GM21360 (cell line): Measurements from ENCODE around the gene PRSS21.

Experiments
- ATAC-seq: cut with Tn5 transposase; IDR thresholded peaks from one replicate; pipeline ENCODE4 v1.9.1; 2021; ENCODE audit warnings: mild to moderate bottlenecking, moderate library complexity; ENCODE audit not compliant: unreplicated experiment

The PRSS21 gene, protein sequence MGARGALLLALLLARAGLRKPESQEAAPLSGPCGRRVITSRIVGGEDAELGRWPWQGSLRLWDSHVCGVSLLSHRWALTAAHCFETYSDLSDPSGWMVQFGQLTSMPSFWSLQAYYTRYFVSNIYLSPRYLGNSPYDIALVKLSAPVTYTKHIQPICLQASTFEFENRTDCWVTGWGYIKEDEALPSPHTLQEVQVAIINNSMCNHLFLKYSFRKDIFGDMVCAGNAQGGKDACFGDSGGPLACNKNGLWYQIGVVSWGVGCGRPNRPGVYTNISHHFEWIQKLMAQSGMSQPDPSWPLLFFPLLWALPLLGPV

DNA sequence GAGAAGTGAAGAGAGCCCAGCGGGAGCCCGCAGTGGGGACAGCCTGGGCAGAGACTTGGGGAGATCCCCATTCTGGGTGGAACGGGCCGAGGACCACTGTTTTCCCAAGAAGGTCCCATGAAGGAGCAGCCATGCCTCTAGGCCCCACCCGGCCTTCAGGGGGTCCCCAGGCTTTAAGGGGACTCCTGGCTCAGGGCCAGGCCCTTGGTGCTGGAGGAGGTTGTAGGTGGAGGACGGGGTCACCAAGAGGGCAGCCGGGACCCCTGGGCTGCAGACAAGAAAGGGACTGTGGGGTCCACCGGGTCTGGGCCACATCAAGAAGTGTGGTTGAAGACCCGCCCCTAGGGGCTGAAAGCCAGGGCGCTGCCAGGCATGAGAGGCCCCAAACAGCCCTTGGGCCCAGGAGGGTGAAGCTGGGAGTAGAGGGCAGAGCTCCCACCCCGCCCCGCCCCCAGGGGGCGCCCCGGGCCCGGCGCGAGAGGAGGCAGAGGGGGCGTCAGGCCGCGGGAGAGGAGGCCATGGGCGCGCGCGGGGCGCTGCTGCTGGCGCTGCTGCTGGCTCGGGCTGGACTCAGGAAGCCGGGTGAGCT is at the start of gene PRSS21:
TSS of gene PRSS21 (plus strand) at position 487 of the 589 bp plus-strand sequence. CDS start at position 519, 32 bp downstream.
- ATAC-seq = no peak

DNA sequence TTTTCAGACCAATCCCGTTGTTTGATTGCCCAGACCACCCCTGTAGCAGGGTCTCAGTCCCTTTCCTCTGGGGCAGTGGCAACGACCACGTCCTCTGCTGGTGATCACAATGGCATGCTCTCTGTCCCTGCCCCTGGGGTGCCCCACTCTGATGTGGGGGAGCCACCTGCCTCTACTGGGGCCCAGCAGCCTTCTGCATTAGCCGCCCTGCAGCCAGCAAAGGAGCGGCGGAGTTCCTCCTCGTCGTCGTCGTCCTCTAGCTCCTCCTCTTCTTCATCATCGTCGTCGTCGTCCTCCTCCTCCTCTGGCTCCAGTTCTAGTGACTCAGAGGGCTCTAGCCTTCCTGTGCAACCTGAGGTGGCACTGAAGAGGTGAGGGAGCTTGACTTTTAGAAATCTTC is 49.1 kb upstream of the PRSS21 start:
- ATAC-seq = no peak

DNA sequence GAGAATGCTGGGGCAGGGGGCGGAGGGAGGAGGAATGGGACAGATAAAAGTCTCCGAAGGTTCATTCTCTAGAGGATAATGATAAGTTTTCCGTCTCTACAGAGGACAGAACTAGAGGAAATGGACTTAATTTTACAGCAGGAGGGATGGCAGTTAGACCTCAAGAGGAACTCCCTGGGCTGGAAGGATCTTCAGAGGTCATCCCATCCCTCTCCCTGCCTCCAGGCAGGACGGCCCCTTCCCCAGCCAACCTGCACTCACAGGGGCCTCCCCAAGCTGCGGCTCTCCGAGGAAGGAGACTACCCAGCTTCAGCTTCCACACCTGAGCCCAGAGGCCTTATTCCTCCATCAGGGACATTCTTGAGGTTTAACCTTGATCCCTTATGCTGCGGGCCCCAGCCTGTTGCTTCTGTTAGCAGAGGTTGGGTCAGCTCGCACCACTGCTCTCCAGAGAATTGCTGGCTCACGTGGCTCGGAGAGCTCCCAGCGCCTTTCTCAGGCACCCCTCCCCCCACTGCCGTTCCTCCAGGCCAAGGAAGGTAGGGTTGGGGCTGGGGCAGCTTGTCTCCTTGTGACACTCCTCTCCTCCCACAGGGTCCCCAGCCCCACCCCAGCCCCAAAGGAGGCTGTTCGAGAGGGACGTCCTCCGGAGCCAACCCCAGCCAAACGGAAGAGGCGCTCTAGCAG is 48.5 kb upstream of the PRSS21 start:
- no peak for ATAC-seq

- ATAC-seq = no peak
These were observed 47.9 kb upstream of the PRSS21 start for GRCh38 chr16:2769100-2769529.

DNA sequence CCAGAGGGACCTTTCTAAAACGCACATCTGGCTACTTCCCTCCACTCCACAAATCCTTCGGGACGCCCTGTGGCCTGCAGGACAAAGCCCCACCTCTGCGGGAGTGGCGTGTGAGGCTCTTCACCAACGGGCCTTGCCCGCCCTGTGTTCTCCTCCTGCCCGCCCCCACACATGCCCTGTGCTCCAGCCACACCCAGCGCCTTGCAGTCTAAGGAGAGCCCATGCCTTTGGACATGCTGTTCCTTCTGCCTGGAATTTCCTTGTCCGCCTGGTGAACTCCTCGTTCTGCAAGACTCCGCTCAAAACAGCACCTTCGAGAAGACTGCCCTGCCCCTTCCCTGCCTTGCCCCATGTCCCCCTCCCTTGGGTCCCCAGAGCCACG is 47.4 kb upstream of the PRSS21 start:
- ATAC-seq = no peak

GRCh38 chr16:2770057-2770951 is 46.7 kb upstream of the PRSS21 start:
- no peak for ATAC-seq

DNA sequence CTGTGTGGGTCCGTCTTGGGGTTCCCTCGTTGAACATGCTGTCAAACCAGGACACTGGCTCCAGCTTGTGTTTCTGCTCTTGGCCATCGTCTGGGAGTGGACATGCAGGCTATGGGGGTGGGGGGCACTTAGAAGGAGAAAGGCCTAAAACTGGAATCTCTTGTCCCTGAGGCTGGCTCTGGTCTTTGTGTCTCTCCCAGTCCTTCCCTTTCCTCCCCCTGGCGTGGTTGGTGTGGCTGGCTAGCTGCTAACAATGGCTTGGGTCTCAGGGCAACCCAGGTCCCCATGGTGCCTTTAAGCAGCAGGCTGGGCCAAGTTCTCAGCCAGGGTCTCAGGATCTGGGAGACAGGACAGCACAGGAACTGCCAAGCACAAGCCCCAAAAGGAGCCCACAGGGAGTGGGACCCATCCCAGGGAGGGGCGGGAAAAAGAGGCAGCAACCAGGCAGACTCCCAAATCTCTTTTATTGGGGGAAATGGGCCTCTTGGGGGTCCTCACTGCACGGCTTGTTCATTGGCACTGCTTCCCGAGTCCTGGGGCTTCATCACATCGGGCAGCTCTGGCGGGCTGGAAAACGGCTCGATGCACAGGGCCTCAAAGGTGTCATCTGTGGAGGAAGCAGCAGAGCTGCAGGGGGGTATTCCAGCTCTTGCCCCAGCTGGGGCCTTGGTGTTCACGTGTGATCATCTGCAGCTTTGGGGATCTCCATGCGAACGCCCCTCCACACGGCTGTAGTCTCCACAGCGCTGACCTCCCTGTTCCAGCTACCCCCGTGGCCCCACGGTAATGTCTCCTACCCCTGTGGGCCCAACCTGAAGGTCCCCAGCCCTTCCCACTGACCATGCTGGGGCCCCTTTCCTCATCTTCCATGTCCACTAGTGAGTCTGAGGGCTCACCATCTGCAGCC is 45.3 kb upstream of the PRSS21 start:
- ATAC-seq = no peak

- ATAC-seq = no peak
These were observed 43.7 kb upstream of the PRSS21 start for GRCh38 chr16:2773188-2773968.

- no peak for ATAC-seq
These were observed 42.7 kb upstream of the PRSS21 start for GRCh38 chr16:2774161-2774891.

GRCh38 chr16:2775131-2775716 is 41.8 kb upstream of the PRSS21 start:
- no peak for ATAC-seq

GRCh38 chr16:2775765-2776499 is 41.1 kb upstream of the PRSS21 start:
- no peak for ATAC-seq

GRCh38 chr16:2776500-2777139 is 40.4 kb upstream of the PRSS21 start:
- peak; percentile 35 for ATAC-seq

DNA sequence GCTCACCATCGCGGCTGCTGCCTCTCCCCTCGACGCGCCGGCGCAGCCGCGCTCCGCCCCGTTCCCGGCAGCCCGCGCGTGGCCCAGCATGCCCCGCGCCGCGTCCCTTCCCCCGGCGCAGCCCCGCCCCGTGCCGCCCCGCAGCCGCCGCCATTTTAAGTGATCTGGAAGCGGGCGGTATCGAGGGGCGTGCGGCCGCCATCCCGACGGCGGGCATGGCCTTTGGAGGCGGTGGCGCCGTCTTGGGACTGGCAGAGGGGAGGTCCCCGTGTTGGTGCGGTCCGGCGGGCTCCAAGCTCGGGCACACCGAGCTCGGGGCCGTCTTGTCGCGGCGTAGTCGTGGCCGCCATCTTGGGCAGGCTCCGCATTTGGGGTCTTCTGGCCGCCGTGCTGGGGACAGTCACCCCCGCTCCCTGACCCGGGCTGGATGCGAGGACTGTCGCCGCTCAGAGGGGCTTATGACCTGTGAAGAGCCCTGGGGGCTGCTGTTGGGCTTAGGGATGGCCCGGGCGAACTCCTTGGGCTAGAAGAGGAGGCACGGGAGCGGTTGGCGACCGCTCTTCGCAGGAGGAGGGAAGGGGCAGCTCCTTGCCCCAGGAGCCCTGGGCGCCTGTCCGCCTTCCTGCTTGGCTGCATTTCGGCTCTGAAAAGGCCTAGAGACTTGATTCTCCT is 39.7 kb upstream of the PRSS21 start, which contains the start of gene ELOB:
TSS of gene ELOB (minus strand) at position 50 of the 672 bp plus-strand sequence. CDS start at position 9, 41 bp downstream.
- peak; percentile 66 for ATAC-seq

- no peak for ATAC-seq
These were observed 39.0 kb upstream of the PRSS21 start for GRCh38 chr16:2777903-2778629.

GRCh38 chr16:2778630-2778958 is 38.4 kb upstream of the PRSS21 start:
- no peak for ATAC-seq
